Colonic mucosa (tissue), 4 donors: ENCODE measurements around the gene CLDN1. TPM values are rescaled to one million over a fixed set of nuclear protein-coding genes. Genes with fewer than 3 reads are reported as not detected.

Source experiments
- DNase-seq: peaks from one replicate; pipeline ENCODE4 v3.0.0-alpha.2; 2020
- H3K27ac ChIP-seq: fragments of 200-600 bp; one replicate; pipeline ENCODE4 v1.8.0; 2021
- H3K27me3 ChIP-seq: fragments of 200-600 bp; one replicate; pipeline ENCODE4 v1.8.0; 2021
- H3K36me3 ChIP-seq: fragments of 200-600 bp; one replicate; pipeline ENCODE4 v1.8.0; 2021
- H3K4me1 ChIP-seq: fragments of 200-600 bp; one replicate; pipeline ENCODE4 v1.8.0; 2021; ENCODE audit warnings: mild to moderate bottlenecking
- H3K4me3 ChIP-seq: fragments of 200-600 bp; one replicate; pipeline ENCODE4 v1.8.0; 2021
- H3K9ac ChIP-seq, 2 donors: one replicate each; pipeline ENCODE4 v1.7.0; 2013; ENCODE audit warnings: control low read depth in 2 of 2, low read depth in 2 of 2, low read length in 2 of 2
- H3K9me3 ChIP-seq: fragments of 200-600 bp; one replicate; pipeline ENCODE4 v1.8.0; 2021
- intact Hi-C: fragments of 100-400 bp; cut with DNase I; formaldehyde crosslinking; loops from one replicate; pipeline ENCODE4 v1.14.1; 2022
- total RNA-seq, 2 donors: library from RNA; stranded (reverse); fragmentation: NEBNext Ultra II Directional in 1 of 2; extraction: Animal tissue kit (Norgen Biotek cat#: 25700) in 1 of 2; gene quantifications; one replicate each; pipeline ENCODE4 v1.2.1, GENCODE V29; 2021
- TF ChIP-seq, protein P1 (sequence below): fragments of 200-600 bp; IDR thresholded peaks from one replicate; pipeline ENCODE4 v1.8.0; 2022; ENCODE audit warnings: antibody characterized with exemption, mild to moderate bottlenecking
- donor health status: healthy.
- donor health status: DM: no; HTN: no; CAD: no.
- donor health status: DM: no; HTN: no; CAD: no.

Gene CLDN1
- total RNA-seq, 2 donors from 2014 or later, result 2.2 to 2.4 TPM

DNA sequence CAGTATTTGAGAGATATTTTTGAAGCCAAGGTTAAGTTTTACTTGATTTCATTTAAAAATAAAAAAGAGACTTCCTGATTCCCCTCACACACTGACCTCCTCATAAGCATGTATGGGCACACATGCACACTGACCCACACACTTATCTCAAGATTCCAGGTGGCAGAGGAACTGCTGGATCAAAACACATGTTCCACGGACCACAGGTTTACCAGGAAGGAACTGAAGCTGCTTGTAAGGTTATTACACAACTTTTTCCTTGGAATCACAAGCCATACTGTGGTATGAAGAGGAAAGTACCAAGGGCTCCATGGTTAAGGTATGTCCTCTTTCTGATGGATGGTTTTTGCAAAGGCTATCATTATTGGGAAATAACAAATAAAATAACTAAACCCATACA is 7.5 kb downstream of the CLDN1 start:
- intact Hi-C loops, result no loop called here
- no peak overlapping the region for H3K9ac ChIP-seq
- no peaks in the 10 kb centered on the region for H3K36me3 ChIP-seq
- no peaks in the 10 kb centered on the region for H3K9me3 ChIP-seq
- H3K4me3 ChIP-seq, result no peak overlapping the region
- TF ChIP-seq, protein P1, sequence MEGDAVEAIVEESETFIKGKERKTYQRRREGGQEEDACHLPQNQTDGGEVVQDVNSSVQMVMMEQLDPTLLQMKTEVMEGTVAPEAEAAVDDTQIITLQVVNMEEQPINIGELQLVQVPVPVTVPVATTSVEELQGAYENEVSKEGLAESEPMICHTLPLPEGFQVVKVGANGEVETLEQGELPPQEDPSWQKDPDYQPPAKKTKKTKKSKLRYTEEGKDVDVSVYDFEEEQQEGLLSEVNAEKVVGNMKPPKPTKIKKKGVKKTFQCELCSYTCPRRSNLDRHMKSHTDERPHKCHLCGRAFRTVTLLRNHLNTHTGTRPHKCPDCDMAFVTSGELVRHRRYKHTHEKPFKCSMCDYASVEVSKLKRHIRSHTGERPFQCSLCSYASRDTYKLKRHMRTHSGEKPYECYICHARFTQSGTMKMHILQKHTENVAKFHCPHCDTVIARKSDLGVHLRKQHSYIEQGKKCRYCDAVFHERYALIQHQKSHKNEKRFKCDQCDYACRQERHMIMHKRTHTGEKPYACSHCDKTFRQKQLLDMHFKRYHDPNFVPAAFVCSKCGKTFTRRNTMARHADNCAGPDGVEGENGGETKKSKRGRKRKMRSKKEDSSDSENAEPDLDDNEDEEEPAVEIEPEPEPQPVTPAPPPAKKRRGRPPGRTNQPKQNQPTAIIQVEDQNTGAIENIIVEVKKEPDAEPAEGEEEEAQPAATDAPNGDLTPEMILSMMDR, result no peak
- H3K27me3 ChIP-seq, result no peaks in the 10 kb centered on the region
- H3K4me1 ChIP-seq, result no peaks in the 10 kb centered on the region
- no peak for DNase-seq
- no peak overlapping the region for H3K27ac ChIP-seq

DNA sequence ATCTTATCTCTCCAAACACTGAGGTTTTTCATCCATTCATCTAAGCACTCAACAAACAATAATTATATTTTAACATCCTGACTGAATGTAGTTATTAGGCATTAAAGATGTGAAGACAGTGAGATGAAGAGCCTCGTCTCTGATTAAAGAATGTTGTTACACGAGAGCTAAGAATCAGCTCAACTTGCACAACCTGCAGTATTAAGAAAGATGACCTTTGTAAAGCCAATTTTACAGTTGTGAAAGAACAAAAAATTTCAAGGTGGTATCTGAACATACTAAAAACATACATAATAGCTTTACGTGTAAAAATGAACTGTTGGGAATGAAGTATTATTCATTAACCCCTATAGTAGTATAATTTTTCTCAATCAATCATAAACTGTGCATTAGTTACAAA is 12.8 kb downstream of the CLDN1 start:
- Histone ChIP-seq H3K9ac (no peak overlapping the region), H3K9me3 (no peaks in the 10 kb centered on the region), H3K4me3 (no peak overlapping the region), H3K36me3 (no peaks in the 10 kb centered on the region), H3K27ac (no peak overlapping the region), H3K27me3 (no peaks in the 10 kb centered on the region), H3K4me1 (no peaks in the 10 kb centered on the region)
- TF ChIP-seq, protein P1, result no peak
- DNase-seq, result no peak
- intact Hi-C loops, result no loop called here

DNA sequence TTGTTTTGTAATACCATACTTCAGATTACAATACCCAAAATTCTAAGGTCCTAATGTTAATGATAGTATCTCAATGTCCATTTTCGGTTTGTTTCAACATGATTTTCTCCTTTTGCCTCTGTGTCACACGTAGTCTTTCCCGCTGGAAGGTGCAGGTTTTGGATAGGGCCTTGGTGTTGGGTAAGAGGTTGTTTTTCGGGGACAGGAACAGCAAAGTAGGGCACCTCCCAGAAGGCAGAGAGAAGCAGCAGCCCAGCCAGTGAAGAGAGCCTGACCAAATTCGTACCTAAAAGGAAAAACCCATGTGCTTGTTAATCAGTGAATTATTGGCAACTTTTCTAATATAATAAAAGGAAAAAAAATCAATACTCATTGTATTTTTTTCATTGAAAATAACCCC is 14.1 kb downstream of the CLDN1 start:
- Histone ChIP-seq H3K9ac (no peak overlapping the region), H3K27me3 (no peaks in the 10 kb centered on the region), H3K27ac (no peak overlapping the region), H3K4me3 (no peak overlapping the region), H3K36me3 (no peaks in the 10 kb centered on the region), H3K4me1 (no peaks in the 10 kb centered on the region), H3K9me3 (no peaks in the 10 kb centered on the region)
- no peak for DNase-seq
- intact Hi-C loops, result no loop called here
- TF ChIP-seq, protein P1, result no peak

DNA sequence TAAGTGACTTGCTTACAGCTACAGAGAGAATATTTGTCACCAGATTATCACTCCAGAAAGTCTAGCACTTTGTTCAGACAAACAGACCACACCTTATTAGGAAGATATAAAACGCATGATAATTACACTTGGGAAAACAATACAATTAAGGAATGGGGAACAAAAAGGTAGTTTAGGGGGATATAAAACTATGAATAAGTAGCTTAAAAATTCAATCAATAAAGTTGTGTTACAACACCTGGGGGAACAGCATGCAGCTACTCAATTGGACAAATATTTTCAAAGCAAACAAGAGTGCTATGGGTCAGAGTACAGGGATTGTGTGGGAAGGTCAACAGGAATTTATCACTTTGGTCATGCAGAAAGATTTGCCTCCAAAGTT is 15.1 kb downstream of the CLDN1 start:
- Histone ChIP-seq H3K27ac (no peak overlapping the region), H3K4me3 (no peak overlapping the region), H3K9me3 (no peaks in the 10 kb centered on the region), H3K36me3 (no peaks in the 10 kb centered on the region), H3K27me3 (no peaks in the 10 kb centered on the region), H3K9ac (no peak overlapping the region), H3K4me1 (no peaks in the 10 kb centered on the region)
- TF ChIP-seq, protein P1, result no peak
- intact Hi-C loops, result no loop called here
- DNase-seq, result no peak

DNA sequence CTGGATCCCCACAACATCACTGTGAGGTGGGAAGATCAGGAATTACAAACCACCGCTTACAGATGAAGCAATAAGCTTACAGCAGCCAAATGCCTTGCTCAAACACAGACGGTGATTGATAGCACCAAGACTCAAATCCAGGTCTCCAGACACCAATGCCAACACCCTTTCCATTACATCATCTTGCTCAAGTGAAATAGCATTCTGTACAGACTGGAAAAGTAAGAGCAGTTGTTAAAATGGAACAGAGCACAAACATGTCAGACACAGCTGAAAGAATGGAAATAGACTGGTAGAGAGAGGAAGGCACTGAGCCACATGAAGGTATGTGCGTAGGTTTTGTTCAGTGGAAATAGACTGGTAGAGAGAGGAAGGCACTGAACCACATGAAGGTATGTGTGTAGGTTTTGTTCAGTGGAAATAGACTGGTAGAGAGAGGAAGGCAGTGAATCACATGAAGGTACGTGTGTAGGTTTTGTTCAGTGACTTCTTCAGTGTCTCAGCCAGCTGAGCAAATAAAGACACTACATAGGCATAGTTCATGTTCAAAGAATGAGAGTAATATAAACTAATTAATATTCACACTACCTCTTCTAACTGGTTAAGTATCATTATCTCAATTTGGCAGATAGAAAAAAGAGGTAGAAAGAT is 15.6 kb downstream of the CLDN1 start:
- no peak overlapping the region for H3K27ac ChIP-seq
- H3K36me3 ChIP-seq, result no peaks in the 10 kb centered on the region
- no peak for DNase-seq
- no peaks in the 10 kb centered on the region for H3K27me3 ChIP-seq
- TF ChIP-seq, protein P1, result no peak
- H3K9me3 ChIP-seq, result no peaks in the 10 kb centered on the region
- intact Hi-C loops, result no loop called here
- no peak overlapping the region for H3K4me3 ChIP-seq
- no peak overlapping the region for H3K9ac ChIP-seq
- no peaks in the 10 kb centered on the region for H3K4me1 ChIP-seq
